ENCODE results near the gene MKNK1.

The MKNK1 gene

DNA sequence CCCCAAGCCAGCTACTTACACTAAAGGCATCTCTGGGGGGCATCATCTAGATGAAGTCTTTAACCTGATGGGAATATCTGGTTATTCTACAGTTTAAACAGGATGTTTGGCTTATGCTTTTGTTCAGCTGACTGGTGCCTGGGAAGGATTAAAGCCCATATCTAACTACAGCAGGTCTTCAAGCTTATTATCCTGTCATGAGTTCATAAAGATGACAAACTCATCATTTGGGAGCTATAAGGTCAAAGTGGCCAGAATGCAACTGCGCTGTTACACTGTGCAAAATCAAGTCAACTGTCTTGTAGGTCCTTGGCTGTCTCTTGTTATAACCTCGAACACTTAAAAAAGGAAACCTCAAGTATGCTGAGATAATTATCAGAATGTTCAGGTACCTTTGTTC lies 31.1 kb upstream of the MKNK1 start:
- no peak for TF ChIP-seq GATA3 (IDR thresholded peaks at IDR 0.05; ENCODE audit: low read depth, low read length)
- TF ChIP-seq GATA2 (IDR thresholded peaks at IDR 0.05; ENCODE audit: low read depth, low read length): no peak

DNA sequence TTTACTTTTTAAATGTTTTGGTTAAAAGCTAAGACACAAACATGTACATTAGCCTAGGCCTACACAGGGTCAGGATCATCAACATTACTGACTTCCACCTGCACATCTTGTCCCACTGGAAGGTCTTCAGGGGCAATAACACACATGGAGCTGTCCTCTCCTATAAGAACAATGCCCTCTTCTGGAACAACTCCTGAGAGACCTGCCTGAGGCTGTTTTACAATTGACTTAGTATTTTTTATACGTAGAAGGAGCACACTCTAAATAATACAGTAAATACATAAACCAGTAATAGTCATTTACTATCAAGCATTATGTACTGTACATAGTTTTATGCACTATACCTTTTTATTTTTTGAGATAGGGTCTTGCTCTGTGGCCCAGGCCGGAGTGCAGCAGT lies 26.7 kb upstream of the MKNK1 start:
- TF ChIP-seq GATA3 (IDR thresholded peaks at IDR 0.05; ENCODE audit: low read depth, low read length) (no peak), GATA2 (IDR thresholded peaks at IDR 0.05; ENCODE audit: low read depth, low read length) (no peak)

DNA sequence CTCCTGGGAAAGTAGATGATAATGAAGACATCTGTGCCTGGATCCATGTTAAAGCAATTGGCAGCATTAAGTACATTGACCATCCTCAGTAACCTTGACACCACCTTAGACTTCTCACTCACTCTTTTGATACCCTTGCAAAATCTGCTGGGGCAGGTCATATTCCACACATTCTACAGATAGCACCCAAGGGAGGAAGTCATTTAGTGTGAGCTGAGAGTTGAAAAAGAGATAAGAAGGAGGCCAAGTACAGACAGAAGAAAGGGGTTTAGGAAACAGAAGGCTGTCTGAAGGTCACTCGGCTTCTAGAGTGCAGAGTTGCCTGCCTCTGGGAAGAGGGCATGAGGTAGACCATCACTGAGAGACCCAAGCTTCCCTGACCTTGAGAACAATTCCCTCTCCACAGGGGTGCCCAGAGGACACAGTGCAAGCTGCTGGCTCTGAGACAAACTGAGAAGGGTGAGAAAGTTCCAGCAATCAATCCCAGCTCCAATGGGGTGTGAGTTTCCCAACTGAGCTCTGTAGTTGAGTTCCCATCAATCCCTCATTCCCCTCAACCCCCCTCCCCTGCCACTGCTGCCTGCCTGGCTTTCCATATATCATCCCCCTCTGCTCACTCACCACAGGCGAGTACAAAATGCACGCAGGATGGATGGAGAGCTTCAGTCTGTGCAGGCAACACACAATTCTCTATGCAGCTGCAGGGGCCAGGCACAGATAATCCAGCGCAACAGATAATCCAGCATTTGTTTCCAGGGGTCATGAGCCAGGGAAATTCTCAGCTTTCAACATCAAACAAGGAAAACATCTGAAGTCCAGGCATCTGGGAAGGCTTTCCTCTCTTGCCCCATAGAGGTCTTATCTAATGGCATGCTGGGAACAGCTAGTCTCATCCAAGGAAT lies 19.9 kb upstream of the MKNK1 start:
- TF ChIP-seq GATA3 (IDR thresholded peaks at IDR 0.05; ENCODE audit: low read depth, low read length): no peak

DNA sequence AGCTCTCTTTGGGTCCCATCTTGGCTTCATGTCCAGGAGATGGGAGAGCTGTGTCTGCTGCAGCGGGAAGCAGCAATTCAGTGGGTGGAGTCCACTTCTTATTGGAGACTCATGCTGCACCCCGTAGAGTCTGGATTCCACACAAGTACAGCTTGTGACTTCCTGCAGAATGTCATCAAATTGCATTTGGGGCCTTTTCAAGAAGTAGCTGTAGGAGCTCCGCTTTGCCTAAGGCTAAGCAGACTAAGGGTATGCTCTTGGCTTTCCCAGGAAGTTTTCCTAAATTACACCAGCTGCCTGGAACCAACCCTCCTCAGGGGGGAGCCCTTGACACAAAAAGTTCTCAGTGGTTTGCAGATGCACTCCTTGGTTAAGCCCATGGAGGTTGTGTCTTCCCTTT lies 18.3 kb upstream of the MKNK1 start:
- no peak for TF ChIP-seq GATA3 (IDR thresholded peaks at IDR 0.05; ENCODE audit: low read depth, low read length)

DNA sequence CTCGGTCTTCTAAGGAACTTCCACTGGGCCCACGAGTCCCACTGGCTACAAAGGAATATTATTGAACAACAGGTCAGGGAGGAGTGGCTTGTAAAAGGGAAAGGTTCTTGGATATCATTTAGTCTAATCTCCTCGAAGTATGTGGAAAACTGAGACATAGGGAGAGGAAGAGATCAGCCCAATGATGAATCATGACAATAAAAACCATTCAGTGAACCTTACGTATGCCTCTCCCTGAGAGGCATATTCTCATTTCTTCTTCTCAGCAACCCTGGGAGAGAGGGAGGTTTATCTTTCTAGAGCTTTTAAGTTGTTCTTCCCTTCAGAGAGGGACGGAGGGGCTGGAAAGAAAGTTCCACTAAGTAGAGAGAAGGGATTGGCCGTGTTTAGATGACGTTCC lies 17.9 kb upstream of the MKNK1 start:
- TF ChIP-seq GATA3 (IDR thresholded peaks at IDR 0.05; ENCODE audit: low read depth, low read length): no peak
- TF ChIP-seq GATA2 (IDR thresholded peaks at IDR 0.05; ENCODE audit: low read depth, low read length): no peak

DNA sequence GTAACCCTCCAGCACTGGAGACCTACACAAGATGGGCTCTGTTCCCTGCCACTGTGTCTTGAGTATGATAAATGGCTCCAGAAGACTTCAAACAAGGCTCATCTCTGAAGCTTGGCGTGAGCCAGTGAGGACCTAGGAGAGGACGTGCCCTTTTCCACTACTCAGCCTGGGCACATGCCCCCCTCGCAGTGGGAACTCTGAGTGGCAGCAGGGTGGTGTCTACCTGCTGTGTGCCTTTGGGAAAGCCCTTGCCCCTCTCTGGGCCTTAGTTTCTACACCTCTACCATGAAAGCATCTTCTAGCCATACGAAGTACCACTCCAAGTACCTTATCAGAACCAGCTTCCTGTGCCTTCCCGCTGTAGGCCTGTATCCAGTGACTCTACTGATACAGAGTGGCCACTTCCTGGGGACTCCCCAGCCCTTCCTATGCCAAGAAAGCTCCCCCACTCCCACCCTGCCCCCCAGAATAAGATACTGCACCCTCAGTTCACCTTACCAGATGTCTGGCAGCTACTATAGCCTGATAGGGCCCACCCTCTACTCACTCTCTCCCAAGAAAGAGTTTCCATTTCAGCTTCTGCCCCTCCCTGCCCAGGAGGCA lies 15.7 kb upstream of the MKNK1 start:
- TF ChIP-seq GATA3 (IDR thresholded peaks at IDR 0.05; ENCODE audit: low read depth, low read length) (no peak), GATA2 (IDR thresholded peaks at IDR 0.05; ENCODE audit: low read depth, low read length) (no peak)

DNA sequence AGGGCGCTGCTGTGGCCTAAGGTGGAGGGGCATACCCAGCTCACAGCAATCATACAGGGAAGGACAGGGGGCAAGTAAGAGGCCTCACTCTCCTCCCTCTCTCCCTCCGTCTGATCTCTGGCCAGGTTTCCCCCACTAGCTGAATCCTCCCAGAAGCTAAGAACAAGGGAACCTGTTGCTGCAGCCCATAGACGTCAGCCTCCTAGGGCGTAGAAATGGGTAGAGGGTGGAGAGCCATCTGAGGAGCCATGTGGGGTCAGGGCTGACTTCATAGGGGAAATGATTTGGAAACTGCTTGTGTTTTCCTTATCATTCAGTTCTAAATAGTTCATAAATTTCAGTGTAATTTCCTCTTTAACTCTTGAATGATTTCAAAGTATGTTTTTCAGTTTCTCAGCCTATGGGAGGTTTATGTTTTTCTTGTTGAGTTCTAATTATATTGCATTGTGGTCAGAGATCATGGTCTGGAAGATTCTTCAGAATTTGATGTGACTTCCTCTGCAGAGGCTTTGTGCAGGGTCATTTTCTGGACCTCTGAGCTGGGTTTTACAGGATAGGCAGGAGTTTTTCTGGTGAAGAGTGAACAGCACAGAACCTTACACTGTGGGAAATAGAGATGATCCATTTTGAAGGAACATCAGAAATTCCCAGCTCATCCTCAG lies 14.8 kb upstream of the MKNK1 start:
- TF ChIP-seq GATA3 (IDR thresholded peaks at IDR 0.05; ENCODE audit: low read depth, low read length) (no peak), GATA2 (IDR thresholded peaks at IDR 0.05; ENCODE audit: low read depth, low read length) (no peak)

DNA sequence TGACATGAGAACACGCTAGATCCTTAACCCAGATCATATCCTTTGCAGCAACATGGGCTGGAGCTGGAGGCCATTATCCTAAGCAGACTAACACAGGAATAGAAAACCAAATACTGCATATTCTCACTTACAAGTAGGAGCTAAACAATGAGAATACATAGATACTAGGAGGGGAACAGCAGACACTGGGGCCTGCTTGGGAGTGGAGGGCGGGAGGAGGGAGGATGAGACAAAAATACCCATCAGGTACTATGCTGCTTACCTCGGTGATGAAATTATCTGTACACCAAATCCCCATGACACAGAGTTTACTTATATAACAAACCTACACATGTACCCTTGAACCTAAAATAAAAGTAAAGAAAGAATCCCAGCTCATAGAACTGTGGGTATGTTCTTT lies 13.8 kb upstream of the MKNK1 start:
- no peak for TF ChIP-seq GATA3 (IDR thresholded peaks at IDR 0.05; ENCODE audit: low read depth, low read length)
- no peak for TF ChIP-seq GATA2 (IDR thresholded peaks at IDR 0.05; ENCODE audit: low read depth, low read length)

DNA sequence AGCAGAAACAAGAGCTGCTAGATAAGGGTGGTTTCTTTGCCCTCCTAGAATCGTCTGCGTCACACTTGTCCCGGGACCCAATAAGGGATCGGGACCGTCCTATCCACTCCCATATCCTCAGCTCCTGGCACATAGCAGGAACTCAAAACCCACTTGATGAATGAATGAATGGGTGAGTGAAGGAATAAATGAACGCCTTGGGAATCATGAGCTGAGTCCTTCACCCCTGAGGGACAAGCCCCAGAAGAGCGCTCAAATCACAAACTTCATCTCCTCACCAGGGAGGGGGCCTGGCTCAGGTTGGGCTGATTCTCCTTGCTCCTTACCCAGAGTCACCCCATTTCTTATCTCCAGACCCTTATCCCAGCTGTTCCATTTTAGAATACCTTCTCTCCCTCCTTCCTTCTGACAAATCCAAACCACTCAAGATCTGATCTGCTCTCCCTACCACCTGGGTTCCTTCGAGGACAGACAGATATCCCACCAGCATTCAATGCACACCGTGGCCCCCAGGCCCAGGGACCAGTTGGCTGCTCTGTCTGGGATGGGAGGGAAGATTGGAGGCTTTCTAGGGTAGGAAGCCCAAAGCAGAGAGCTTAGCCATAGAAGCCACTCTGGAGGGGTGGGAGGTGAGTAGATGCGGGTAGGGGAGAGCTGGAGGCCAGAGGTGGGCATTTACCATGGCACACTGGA lies 13.2 kb upstream of the MKNK1 start:
- TF ChIP-seq GATA2 (IDR thresholded peaks at IDR 0.05; ENCODE audit: low read depth, low read length) (no peak), GATA3 (IDR thresholded peaks at IDR 0.05; ENCODE audit: low read depth, low read length) (no peak)

DNA sequence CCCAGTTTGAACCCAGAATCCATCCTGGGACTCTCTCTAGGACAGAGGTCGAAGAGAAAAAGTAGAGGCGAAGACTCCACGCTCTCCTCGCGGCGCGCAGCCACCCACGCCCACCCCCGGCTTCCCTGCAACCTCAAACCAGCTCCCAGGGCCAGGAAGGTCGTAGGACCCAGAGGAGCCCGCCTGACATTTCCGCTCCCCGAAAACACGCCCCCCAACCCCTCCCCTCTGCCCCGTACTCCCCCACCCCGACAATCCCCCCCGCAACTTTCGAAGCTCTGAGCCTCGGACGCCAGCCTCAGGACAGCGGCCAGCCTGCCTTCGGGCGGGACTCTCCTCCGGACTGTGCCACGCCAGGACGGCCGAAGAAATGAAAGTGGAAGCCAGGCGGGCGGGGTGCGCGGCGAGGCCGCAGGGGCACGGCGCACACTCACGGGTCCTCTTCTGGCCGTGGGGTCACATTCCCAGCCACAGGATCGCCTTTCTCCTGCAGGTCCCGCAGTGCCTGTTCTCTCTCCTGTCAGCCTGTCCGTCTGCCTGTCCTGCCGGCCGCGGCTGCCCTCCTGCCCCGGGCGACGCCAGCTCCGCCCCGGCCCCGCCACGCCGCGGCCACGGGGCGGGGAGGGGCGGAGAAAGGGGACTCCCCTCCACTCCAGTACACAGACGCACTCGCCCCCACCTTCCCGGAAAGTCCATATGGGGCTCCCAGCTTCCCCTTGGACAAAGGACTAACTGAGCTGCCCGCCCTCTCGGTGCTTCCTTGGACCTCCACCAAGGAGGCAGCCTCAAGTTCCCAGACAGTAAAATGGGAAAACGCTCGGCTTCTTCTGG lies 12.4 kb upstream of the MKNK1 start, which contains the start of gene MOB3C:
MOB3C (minus strand) TSS at position 535 of the 831 bp plus-strand sequence. CDS start 3,490 bp downstream, outside the sequence.
- TF ChIP-seq GATA2 (IDR thresholded peaks at IDR 0.05; ENCODE audit: low read depth, low read length) (no peak), GATA3 (IDR thresholded peaks at IDR 0.05; ENCODE audit: low read depth, low read length) (no peak)

DNA sequence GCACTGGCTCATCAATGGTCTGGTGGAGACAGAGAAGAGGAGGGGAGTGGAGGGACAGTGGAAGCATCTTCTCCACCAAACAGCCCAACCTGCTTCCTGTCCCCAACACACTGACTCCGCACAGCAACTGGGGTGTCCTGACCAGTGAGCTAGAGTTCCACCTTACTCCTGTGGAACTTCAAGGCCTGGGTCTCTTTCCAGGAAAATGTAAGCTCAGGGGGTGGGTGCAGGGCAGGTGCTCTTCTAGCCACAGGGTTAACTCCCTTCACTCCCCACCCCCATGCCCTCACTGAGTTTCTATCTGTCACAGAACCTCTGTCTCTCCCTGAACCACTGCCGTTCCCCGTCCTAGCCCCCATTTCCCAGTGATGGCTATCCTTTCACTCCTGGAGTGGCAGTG lies 11.7 kb upstream of the MKNK1 start:
- TF ChIP-seq GATA3 (IDR thresholded peaks at IDR 0.05; ENCODE audit: low read depth, low read length) (no peak), GATA2 (IDR thresholded peaks at IDR 0.05; ENCODE audit: low read depth, low read length) (no peak)

DNA sequence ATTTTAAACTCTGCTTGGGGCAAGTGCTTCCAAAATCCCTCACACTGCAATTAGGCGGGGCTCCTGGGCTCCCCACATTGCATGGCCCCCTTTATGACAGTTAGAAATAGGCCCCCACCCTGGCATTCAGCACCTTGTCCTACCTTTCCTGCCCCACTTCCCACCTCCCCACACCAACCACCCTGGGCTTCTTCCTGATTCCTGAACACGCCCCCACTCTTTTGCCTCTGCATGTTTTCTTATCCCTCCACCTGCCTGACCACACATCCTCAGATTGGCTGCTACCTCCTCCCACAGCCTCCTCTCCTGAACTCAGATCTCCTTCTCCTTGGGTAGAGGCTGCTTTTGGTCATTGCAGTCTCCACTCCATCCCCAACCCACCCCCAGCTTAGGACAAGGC lies 11.0 kb upstream of the MKNK1 start:
- TF ChIP-seq GATA2 (IDR thresholded peaks at IDR 0.05; ENCODE audit: low read depth, low read length): no peak
- TF ChIP-seq GATA3 (IDR thresholded peaks at IDR 0.05; ENCODE audit: low read depth, low read length): no peak

DNA sequence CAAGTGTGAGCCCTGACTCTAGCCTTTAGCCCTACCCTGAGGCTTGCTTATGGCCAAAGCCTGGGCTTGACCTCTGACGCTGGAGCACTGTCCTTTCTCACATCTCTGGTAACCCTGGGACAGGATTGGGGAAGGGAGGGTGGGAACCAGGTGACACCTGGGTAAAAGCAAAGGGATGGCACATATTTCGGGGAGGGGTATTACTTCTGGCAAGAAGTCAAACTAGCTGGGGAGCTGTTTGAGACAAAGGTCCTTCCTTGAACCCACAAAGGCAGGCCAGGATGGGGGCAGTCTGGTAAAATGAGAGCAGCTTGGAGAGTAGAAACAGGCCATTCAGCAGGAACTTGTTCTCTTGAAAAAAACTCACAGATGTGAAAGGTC lies 10.5 kb upstream of the MKNK1 start:
- no peak for TF ChIP-seq GATA3 (IDR thresholded peaks at IDR 0.05; ENCODE audit: low read depth, low read length)
- no peak for TF ChIP-seq GATA2 (IDR thresholded peaks at IDR 0.05; ENCODE audit: low read depth, low read length)
